IMR-90 (cell line): ENCODE data around the gene CDC37L1. TPM values are rescaled to one million over a fixed set of nuclear protein-coding genes. Genes with fewer than 3 reads are reported as not detected.

ENCODE experiments used
- ATAC-seq: fragments of 200-7000 bp; cut with Tn5 transposase; 2 replicates; pipeline ENCODE4 v1.9.1; 2020; ENCODE audit warnings: low read depth, mild to moderate bottlenecking, moderate library complexity
- BruUV-seq: library from RNA; stranded (reverse); fragments of 400-500 nt; replicated peaks from 2 replicates; lab custom pipeline; 2021; lab: Mats Ljungman, UMichigan
- CTCF ChIA-PET: fragments of 300-600 bp; formaldehyde crosslinking; extraction: SDS; loops from one replicate; lab custom pipeline; 2021; ENCODE audit warnings: antibody characterized with exemption; lab: Yijun Ruan, JAX
- POLR2A ChIA-PET: fragments of 300-600 bp; sonication (Branson Sonifier 250); formaldehyde crosslinking; loops from one replicate; lab custom pipeline; 2022; ENCODE audit warnings: antibody characterized with exemption; ENCODE audit not compliant: unreplicated experiment; lab: Charles Lee
- DNase-seq: peaks from one replicate; pipeline ENCODE4 v3.0.0; 2013
- H2AFZ ChIP-seq: replicated peaks from 2 replicates; pipeline ENCODE3; 2013; ENCODE audit warnings: low read length, mild to moderate bottlenecking; ENCODE audit not compliant: poor library complexity
- H2AK5ac ChIP-seq: 2 replicates; pipeline ENCODE4 v1.6.1; 2013; ENCODE audit warnings: low read depth, low read length, inconsistent platforms
- H2AK9ac ChIP-seq: replicated peaks from 2 replicates; pipeline ENCODE3; 2013; ENCODE audit warnings: mild to moderate bottlenecking, low read depth, low read length, moderate library complexity; ENCODE audit not compliant: poor library complexity
- H2BK120ac ChIP-seq: 2 replicates; pipeline ENCODE4 v1.6.1; 2013; ENCODE audit warnings: low read depth, low read length, inconsistent platforms
- H2BK15ac ChIP-seq: 3 replicates; pipeline ENCODE4 v1.6.1; 2013; ENCODE audit warnings: low read depth, low read length, inconsistent platforms
- H2BK20ac ChIP-seq: 2 replicates; pipeline ENCODE4 v1.6.1; 2013; ENCODE audit warnings: low read depth, mild to moderate bottlenecking, inconsistent platforms, low read length, moderate library complexity
- H2BK5ac ChIP-seq: 2 replicates; pipeline ENCODE4 v1.6.1; 2013; ENCODE audit warnings: mild to moderate bottlenecking, low read depth, low read length, inconsistent platforms; ENCODE audit not compliant: poor library complexity, severe bottlenecking
- H3K14ac ChIP-seq: replicated peaks from 2 replicates; pipeline ENCODE4 v1.6.1; 2013; ENCODE audit warnings: low read depth, low read length, inconsistent platforms
- H3K18ac ChIP-seq: 2 replicates; pipeline ENCODE4 v1.6.1; 2013; ENCODE audit warnings: low read depth, low read length, control low read depth
- H3K23ac ChIP-seq: 2 replicates; pipeline ENCODE4 v1.6.1; 2013; ENCODE audit warnings: low read depth, low read length, inconsistent platforms
- H3K27ac ChIP-seq: 2 replicates; pipeline ENCODE4 v1.5.1; 2013; ENCODE audit warnings: mild to moderate bottlenecking, control low read depth, low read length; ENCODE audit not compliant: insufficient read depth
- H3K27me3 ChIP-seq: 2 replicates; pipeline ENCODE4 v1.6.1; 2013; ENCODE audit warnings: low read length; ENCODE audit not compliant: control insufficient read depth, insufficient read depth
- H3K36me3 ChIP-seq: 2 replicates; pipeline ENCODE4 v1.6.1; 2013; ENCODE audit warnings: low read length, mixed read lengths; ENCODE audit not compliant: control insufficient read depth, insufficient read depth
- H3K4ac ChIP-seq: 2 replicates; pipeline ENCODE4 v1.6.1; 2013; ENCODE audit warnings: low read depth, low read length, inconsistent platforms
- H3K4me1 ChIP-seq: 2 replicates; pipeline ENCODE4 v1.6.1; 2013; ENCODE audit warnings: low read length, mixed read lengths; ENCODE audit not compliant: control insufficient read depth, insufficient read depth
- H3K4me2 ChIP-seq: 2 replicates; pipeline ENCODE4 v1.6.1; 2013; ENCODE audit warnings: low read depth, mild to moderate bottlenecking, control low read depth, low read length, moderate library complexity
- H3K4me3 ChIP-seq: 2 replicates; pipeline ENCODE4 v1.5.1; 2013; ENCODE audit warnings: low read depth, mild to moderate bottlenecking, control low read depth, low read length, moderate library complexity; ENCODE audit not compliant: insufficient read depth
- H3K56ac ChIP-seq: 2 replicates; pipeline ENCODE4 v1.6.1; 2013; ENCODE audit warnings: low read length, inconsistent platforms; ENCODE audit not compliant: insufficient read depth; ENCODE audit errors: extremely low read depth
- H3K79me1 ChIP-seq, 2 experiments: 2 replicates each; pipeline ENCODE4 v1.6.1; 2013; ENCODE audit warnings: low read length in 2 of 2, inconsistent platforms in 1 of 2, low read depth in 1 of 2
- H3K9ac ChIP-seq: 2 replicates; pipeline ENCODE4 v1.6.1; 2013; ENCODE audit warnings: low read depth, low read length, control low read depth
- H3K9me1 ChIP-seq: 2 replicates; pipeline ENCODE4 v1.6.1; 2013; ENCODE audit warnings: low read length, inconsistent platforms; ENCODE audit not compliant: insufficient read depth
- H3K9me3 ChIP-seq: 2 replicates; pipeline ENCODE4 v1.6.1; 2013; ENCODE audit warnings: low read length; ENCODE audit not compliant: control insufficient read depth, insufficient read depth
- H4K20me1 ChIP-seq: 2 replicates; pipeline ENCODE4 v1.6.1; 2013; ENCODE audit warnings: low read length, inconsistent platforms; ENCODE audit not compliant: insufficient read depth
- H4K5ac ChIP-seq: 2 replicates; pipeline ENCODE4 v1.6.1; 2013; ENCODE audit warnings: mild to moderate bottlenecking, low read depth, low read length, control low read depth
- H4K8ac ChIP-seq, 2 experiments: 2 replicates each; pipeline ENCODE4 v1.6.1; 2013; ENCODE audit warnings: low read depth in 2 of 2, low read length in 2 of 2, control low read depth in 1 of 2, inconsistent platforms in 1 of 2
- H4K91ac ChIP-seq: 2 replicates; pipeline ENCODE4 v1.6.1; 2013; ENCODE audit warnings: low read depth, low read length, inconsistent platforms; ENCODE audit not compliant: insufficient read depth
- BHLHE40 ChIP-seq: fragments of 150-350 bp; IDR thresholded peaks from 2 replicates; pipeline ENCODE4 v1.6.1; 2016; ENCODE audit warnings: mild to moderate bottlenecking, low read depth, low read length
- CEBPB ChIP-seq: IDR thresholded peaks from 2 replicates; pipeline ENCODE4 v1.6.1; 2012; ENCODE audit warnings: low read depth, low read length, improper control_type of control experiment
- MAFK ChIP-seq: IDR thresholded peaks from 2 replicates; pipeline ENCODE4 v1.6.1; 2012; ENCODE audit warnings: low read depth, low read length, improper control_type of control experiment
- MXI1 ChIP-seq: IDR thresholded peaks from 2 replicates; pipeline ENCODE4 v1.6.1; 2012; ENCODE audit warnings: low read depth, mild to moderate bottlenecking, low read length, moderate library complexity, borderline replicate concordance
- RFX5 ChIP-seq: IDR thresholded peaks from 2 replicates; pipeline ENCODE4 v1.8.0; 2012; ENCODE audit warnings: low read depth, mild to moderate bottlenecking, low read length, moderate library complexity
- WGBS, 2 experiments: methylation state at CpG; one replicate each; pipeline versions ENCODE4 v1.1.5 to v1.1.7; 2013; ENCODE audit warnings: missing lambda C conversion rate in 2 of 2; ENCODE audit not compliant: insufficient read length in 1 of 2; ENCODE audit errors: extremely low coverage in 2 of 2; 5-methylcytosine and 5-hydroxymethylcytosine counted together
- dilution Hi-C: fragments of 300-500 bp; cut with HindIII; formaldehyde crosslinking; loops from one replicate; pipeline ENCODE4 v1.14.3; 2018; ENCODE audit warnings: low sequenced_read_pairs; ENCODE audit not compliant: unreplicated experiment
- in situ Hi-C: fragments of 300-500 bp; cut with MboI; formaldehyde crosslinking; loops from 3 replicates; pipeline ENCODE4 v1.14.3; 2019; ENCODE audit warnings: low sequenced_read_pairs, inconsistent platforms, mixed read lengths
- intact Hi-C: fragments of 100-400 bp; cut with micrococcal nuclease; formaldehyde crosslinking; loops from 2 replicates; pipeline ENCODE4 v1.10.0; 2022
- polyA plus RNA-seq, 3 experiments: library from polyadenylated mRNA; depleted of rRNA; stranded (reverse); fragments of >200 nt; gene quantifications; 2 replicates each; pipeline ENCODE4 v1.2.3, GENCODE V29; 2012; ENCODE audit warnings: low replicate concordance in 1 of 3
- total RNA-seq: library from RNA; depleted of rRNA; stranded (reverse); fragments of >200 nt; gene quantifications from 2 replicates; pipeline ENCODE4 v1.2.3, GENCODE V29; 2012

Gene CDC37L1
- total and polyA plus RNA-seq, 2 of the 4 experiments (the other 2 are of a cell fraction), result 6.6 to 7.3 TPM

GRCh38 chr9:4704129-4704528 is 24.8 kb downstream of the CDC37L1 start:
- dilution Hi-C loops, result no loop called here
- BruUV-seq, result no TSS peak
- in situ Hi-C loops, result no loop called here

More at GRCh38 chr9:4704129-4704528, 24.8 kb downstream of the CDC37L1 start:
- H2AK5ac ChIP-seq, result no peak overlapping the region
- no peak overlapping the region for H3K18ac ChIP-seq
- no peak overlapping the region for H3K9ac ChIP-seq
- no peaks in the 10 kb centered on the region for H3K9me1 ChIP-seq
- CTCF ChIA-PET, result no interaction called here
- no peak overlapping the region for H4K91ac ChIP-seq
- H4K8ac ChIP-seq, result no peak overlapping the region
- no peak overlapping the region for H2AFZ ChIP-seq
- H3K56ac ChIP-seq, result no peak overlapping the region
- no peak for ATAC-seq
- no peak overlapping the region for H3K14ac ChIP-seq
- H3K79me1 ChIP-seq, result peaks cover 0 to 2% of the 10 kb centered on the region in 2 experiments; a peak in 1 of 4 replicates
- no peak overlapping the region for H4K5ac ChIP-seq
- peaks cover 3% of the 10 kb centered on the region; the same call in 1 of the 2 replicates for H3K4me1 ChIP-seq
- H3K27ac ChIP-seq, result no peak overlapping the region
- no peak overlapping the region for H2BK5ac ChIP-seq
- H4K20me1 ChIP-seq, result 0 out of 2 replicates have a peak, but pooled peaks cover 3% of the 10 kb centered on the region
- intact Hi-C loops, result no loop called here
- H2AK9ac ChIP-seq, result no peak overlapping the region
- no CpG with 5 or more reads among the region's 2 CpGs for WGBS, 2 experiments
- peaks cover 6% of the 10 kb centered on the region for H3K36me3 ChIP-seq
- no peak overlapping the region for H3K4me3 ChIP-seq
- no peaks in the 10 kb centered on the region for H3K27me3 ChIP-seq
- no peak overlapping the region for H3K4ac ChIP-seq
- no peak overlapping the region for H2BK15ac ChIP-seq
- H3K9me3 ChIP-seq, result no peaks in the 10 kb centered on the region
- POLR2A ChIA-PET, result no interaction called here
- TF ChIP-seq MXI1 (no peak), MAFK (no peak), BHLHE40 (no peak), RFX5 (no peak), CEBPB (no peak)
- DNase-seq, result peak; percentile 13
- H3K23ac ChIP-seq, result no peak overlapping the region
- no peak overlapping the region for H2BK20ac ChIP-seq
- no peak overlapping the region for H3K4me2 ChIP-seq
- no peak overlapping the region for H2BK120ac ChIP-seq
